ENCODE measurements around the gene PCDH12.

Gene PCDH12

GRCh38 chr5:141966963-141967333 lies 8.9 kb upstream of the PCDH12 start:
- DNase-seq (ENCODE audit: insufficient read length, low spot score): no peak
- peak; percentile 70 for FAIRE-seq

GRCh38 chr5:141966275-141966962 lies 8.4 kb upstream of the PCDH12 start:
- FAIRE-seq: no peak
- DNase-seq (ENCODE audit: insufficient read length, low spot score): no peak

GRCh38 chr5:141965071-141965470 lies 7.1 kb upstream of the PCDH12 start:
- no peak for FAIRE-seq
- DNase-seq (ENCODE audit: insufficient read length, low spot score): no peak

- FAIRE-seq: no peak
- DNase-seq (ENCODE audit: insufficient read length, low spot score): no peak
These were observed 5.7 kb upstream of the PCDH12 start for GRCh38 chr5:141963701-141964100.

GRCh38 chr5:141961466-141961865 lies 3.5 kb upstream of the PCDH12 start:
- FAIRE-seq (no peak), DNase-seq (ENCODE audit: insufficient read length, low spot score) (no peak)

- DNase-seq (ENCODE audit: insufficient read length, low spot score) (peak; percentile 72), FAIRE-seq (peak; percentile 98)
These were observed 2.7 kb upstream of the PCDH12 start for GRCh38 chr5:141960449-141961323.

GRCh38 chr5:141960018-141960417 lies 2.0 kb upstream of the PCDH12 start:
- no peak for DNase-seq (ENCODE audit: insufficient read length, low spot score)

GRCh38 chr5:141958546-141959172 lies 657 bp upstream of the PCDH12 start:
- FAIRE-seq (no peak), DNase-seq (ENCODE audit: insufficient read length, low spot score) (no peak)

More at GRCh38 chr5:141960018-141960417, 2.0 kb upstream of the PCDH12 start:
- no peak for FAIRE-seq

GRCh38 chr5:141957367-141957996 lies 520 bp downstream of the PCDH12 start:
- no peak for DNase-seq (ENCODE audit: insufficient read length, low spot score)
- no peak for FAIRE-seq

GRCh38 chr5:141954194-141954593 lies 3.8 kb downstream of the PCDH12 start:
- FAIRE-seq: no peak
- DNase-seq (ENCODE audit: insufficient read length, low spot score): no peak

- no peak for DNase-seq (ENCODE audit: insufficient read length, low spot score)
- no peak for FAIRE-seq
These were observed 6.0 kb downstream of the PCDH12 start for GRCh38 chr5:141952020-141952419.

GRCh38 chr5:141951332-141951781 lies 6.6 kb downstream of the PCDH12 start:
- FAIRE-seq (no peak), DNase-seq (ENCODE audit: insufficient read length, low spot score) (peak; percentile 62)

GRCh38 chr5:141950207-141951005 lies 7.6 kb downstream of the PCDH12 start:
- FAIRE-seq (no peak), DNase-seq (ENCODE audit: insufficient read length, low spot score) (no peak)

- DNase-seq (ENCODE audit: insufficient read length, low spot score): no peak
- FAIRE-seq: no peak
These were observed 8.5 kb downstream of the PCDH12 start for GRCh38 chr5:141949511-141949910.

- FAIRE-seq: no peak
These were observed 9.2 kb downstream of the PCDH12 start for GRCh38 chr5:141948812-141949211.

GRCh38 chr5:141947316-141947715 lies 10.7 kb downstream of the PCDH12 start:
- FAIRE-seq: no peak
- no peak for DNase-seq (ENCODE audit: insufficient read length, low spot score)

More at GRCh38 chr5:141948812-141949211, 9.2 kb downstream of the PCDH12 start:
- no peak for DNase-seq (ENCODE audit: insufficient read length, low spot score)

- FAIRE-seq: no peak
- DNase-seq (ENCODE audit: insufficient read length, low spot score): no peak
These were observed 12.4 kb downstream of the PCDH12 start for GRCh38 chr5:141945511-141946051.

GRCh38 chr5:141944076-141944475 lies 13.9 kb downstream of the PCDH12 start:
- FAIRE-seq: no peak
- DNase-seq (ENCODE audit: insufficient read length, low spot score): no peak

- DNase-seq (ENCODE audit: insufficient read length, low spot score) (no peak), FAIRE-seq (no peak)
These were observed 15.7 kb downstream of the PCDH12 start for GRCh38 chr5:141942185-141942857.

All from GM19239 (cell line).